Lung (tissue), 12 donors: Measurements from ENCODE around the gene FAM217B. TPM values are rescaled to one million over a fixed set of nuclear protein-coding genes. Genes with fewer than 3 reads are reported as not detected.
A peak's percentile ranks its signal among the peaks of the same experiment; 100 is the strongest.

ENCODE experiments used
- ATAC-seq: fragments of 200-7000 bp; cut with Tn5 transposase; one replicate; pipeline ENCODE4 v1.9.1; 2020; ENCODE audit warnings: moderate number of reproducible peaks; ENCODE audit not compliant: insufficient read depth, low FRiP score
- DNase-seq, 3 donors: peaks; one replicate each; pipeline ENCODE4 v3.0.0-alpha.2; 2013 to 2017
- H3K27ac ChIP-seq, 2 donors: one replicate each; pipeline ENCODE4 v1.5.1; 2013; ENCODE audit warnings: mild to moderate bottlenecking in 2 of 2, moderate library complexity in 2 of 2, control low read depth in 1 of 2, inconsistent platforms in 1 of 2, low read depth in 1 of 2, low read length in 1 of 2
- H3K27me3 ChIP-seq, 3 donors: one replicate each; pipeline ENCODE4 v1.5.1; 2013; ENCODE audit warnings: low read length in 2 of 3; ENCODE audit not compliant: control insufficient read depth in 3 of 3, insufficient read depth in 3 of 3
- H3K36me3 ChIP-seq, 4 donors: one replicate each; pipeline ENCODE4 v1.5.1; 2013; ENCODE audit warnings: low read length in 4 of 4, mild to moderate bottlenecking in 1 of 4, moderate library complexity in 1 of 4; ENCODE audit not compliant: control insufficient read depth in 4 of 4, insufficient read depth in 4 of 4
- H3K4me1 ChIP-seq, 5 donors: one replicate each; pipeline ENCODE4 v1.5.1; 2013; ENCODE audit warnings: low read length in 5 of 5, mild to moderate bottlenecking in 2 of 5, moderate library complexity in 1 of 5; ENCODE audit not compliant: control insufficient read depth in 5 of 5, insufficient read depth in 5 of 5
- H3K4me3 ChIP-seq: one replicate; pipeline ENCODE4 v1.5.1; 2013; ENCODE audit warnings: mild to moderate bottlenecking, control low read depth, moderate library complexity
- H3K9ac ChIP-seq, 2 donors: one replicate each; pipeline ENCODE4 v1.5.1; 2013; ENCODE audit warnings: low read length in 2 of 2, control low read depth in 1 of 2; ENCODE audit not compliant: insufficient read depth in 1 of 2
- H3K9me3 ChIP-seq, 4 donors: one replicate each; pipeline ENCODE4 v1.5.1; 2013; ENCODE audit warnings: low read length in 3 of 4, mild to moderate bottlenecking in 1 of 4, moderate library complexity in 1 of 4; ENCODE audit not compliant: control insufficient read depth in 4 of 4, insufficient read depth in 3 of 4
- CTCF ChIP-seq: IDR thresholded peaks from 2 replicates; pipeline ENCODE4 v1.5.1; 2012; ENCODE audit warnings: mild to moderate bottlenecking; ENCODE audit errors: control extremely low read depth, extremely low read depth
- WGBS, 2 donors: extraction: QIAGEN DNeasy Blood & Tissue Kit; methylation state at CpG; one replicate each; pipeline ENCODE4 v1.1.7; 2013; 5-methylcytosine and 5-hydroxymethylcytosine counted together
- polyA plus RNA-seq, 2 donors: library from polyadenylated mRNA; stranded (reverse); fragments of 200-250 nt; gene quantifications; one replicate each; pipeline ENCODE4 v1.2.1, GENCODE V29; 2013
- total RNA-seq, 2 donors: library from RNA; depleted of rRNA in 1 of 2; stranded (reverse); fragments of >200 nt in 1 of 2; gene quantifications; one replicate each; pipeline ENCODE4 v1.2.1, GENCODE V29; 2014 to 2021
- donor health status: control.
- donor health status: control.
- donor health status: Bipolar disorder and iron deficiency.
- donor health status: healthy.
- donor health status: DM: yes; HTN: yes; CAD: no.

The FAM217B gene
- total and polyA plus RNA-seq, 4 donors: 4.9 to 18.5 (median 10.2) TPM

- Histone ChIP-seq H3K36me3 (no peaks in the 10 kb centered on the region), H3K9me3 (no peaks in the 10 kb centered on the region), H3K27me3 (no peaks in the 10 kb centered on the region), H3K27ac (no peak overlapping the region), H3K4me1 (peaks cover 10 to 40% (median 16%) of the 10 kb centered on the region in 5 donors), H3K9ac (no peak overlapping the region), H3K4me3 (no peak overlapping the region)
- DNase-seq (no peak), ATAC-seq (no peak)
- WGBS, 2 donors: 58 to 76% methylated on average over 4 of the region's 4 CpGs
- no peak for TF ChIP-seq CTCF
Measured at GRCh38 chr20:59936409-59936808, 3.8 kb upstream of the FAM217B start.

- Histone ChIP-seq H3K36me3 (no peaks in the 10 kb centered on the region), H3K9ac (no peak overlapping the region), H3K27ac (no peak overlapping the region), H3K9me3 (no peaks in the 10 kb centered on the region), H3K27me3 (no peaks in the 10 kb centered on the region), H3K4me1 (peaks cover 14 to 48% (median 19%) of the 10 kb centered on the region in 5 donors), H3K4me3 (no peak overlapping the region)
- DNase-seq (peak in 1 of 3 donors; percentile 21), ATAC-seq (no peak)
- WGBS, 2 donors: 52 to 65% methylated on average over 3 of the region's 3 CpGs
- TF ChIP-seq CTCF: no peak
Measured at GRCh38 chr20:59937150-59937549, 3.0 kb upstream of the FAM217B start.

- whole genome bisulfite sequencing, 2 donors: 74 to 84% methylated on average over 4 of the region's 4 CpGs
- no peak overlapping the region for H3K9ac ChIP-seq
- DNase-seq (no peak), ATAC-seq (no peak)
- H3K27me3 ChIP-seq: no peaks in the 10 kb centered on the region
- TF ChIP-seq CTCF: no peak
- H3K36me3 ChIP-seq: peaks cover 0 to 5% (median 3%) of the 10 kb centered on the region in 4 donors
- H3K9me3 ChIP-seq: no peaks in the 10 kb centered on the region
- peak overlapping the region in 1 of 2 donors; percentile 97 for H3K27ac ChIP-seq
- H3K4me3 ChIP-seq: no peak overlapping the region
- H3K4me1 ChIP-seq: peaks cover 11 to 53% (median 20%) of the 10 kb centered on the region in 5 donors
Measured at GRCh38 chr20:59938221-59938620, 2.0 kb upstream of the FAM217B start.

GRCh38 chr20:59938696-59939051 is 1.5 kb upstream of the FAM217B start:
- no peak for ATAC-seq
- DNase-seq: no peak
- no peak for TF ChIP-seq CTCF
- no peak overlapping the region for H3K4me3 ChIP-seq
- H3K36me3 ChIP-seq: peaks cover 0 to 5% (median 3%) of the 10 kb centered on the region in 4 donors
- H3K4me1 ChIP-seq: peaks cover 8 to 53% (median 20%) of the 10 kb centered on the region in 5 donors
- no peaks in the 10 kb centered on the region for H3K9me3 ChIP-seq
- no peak overlapping the region for H3K9ac ChIP-seq
- WGBS, 2 donors: 79 to 84% methylated on average over 7 of the region's 7 CpGs
- peak overlapping the region in 1 of 2 donors; percentile 97 for H3K27ac ChIP-seq
- H3K27me3 ChIP-seq: no peaks in the 10 kb centered on the region
